Kidney capillary endothelial cell (primary cell): ENCODE measurements around the gene SORT1.
"Not testable (repeated sequence)": the region's sequence is repeated elsewhere in the genome, so short reads cannot be mapped to it uniquely, and the experiment has no call there.

Source experiments
- DNase-seq: peaks from one replicate; pipeline ENCODE4 v3.0.0-alpha.2; 2018; ENCODE audit warnings: low spot score

Gene SORT1

GRCh38 chr1:109338608-109339007, 59.1 kb downstream of the SORT1 start:
- DNase-seq, result no peak

GRCh38 chr1:109338091-109338490, 59.6 kb downstream of the SORT1 start:
- no peak for DNase-seq

GRCh38 chr1:109335091-109335490, 62.6 kb downstream of the SORT1 start:
- DNase-seq, result no peak

GRCh38 chr1:109331113-109331512, 66.6 kb downstream of the SORT1 start:
- DNase-seq, result no peak

- no peak for DNase-seq
Measured at GRCh38 chr1:109327285-109327684, 70.4 kb downstream of the SORT1 start.

GRCh38 chr1:109322974-109323373, 74.7 kb downstream of the SORT1 start:
- no peak for DNase-seq

GRCh38 chr1:109319114-109319513, 78.6 kb downstream of the SORT1 start:
- no peak for DNase-seq

DNA sequence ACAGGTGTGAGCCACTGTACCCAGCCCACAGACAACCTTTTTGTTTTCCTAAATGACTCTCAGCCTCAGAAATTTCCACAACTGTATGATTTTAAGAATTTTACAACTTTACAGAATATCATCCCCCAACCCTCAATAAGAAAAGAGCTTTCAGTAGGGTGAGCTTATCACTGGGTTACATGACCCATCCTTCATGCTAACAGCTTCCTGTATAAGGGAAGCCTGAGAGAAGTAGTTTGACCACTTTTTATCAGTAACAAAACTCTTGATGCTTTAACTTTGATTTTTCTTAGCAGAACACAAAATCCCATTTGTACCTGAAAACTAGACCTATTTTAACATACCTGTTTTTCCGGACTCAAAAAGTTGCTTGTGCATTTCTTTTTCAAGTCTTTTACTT, 81.2 kb downstream of the SORT1 start:
- DNase-seq, result no peak

DNA sequence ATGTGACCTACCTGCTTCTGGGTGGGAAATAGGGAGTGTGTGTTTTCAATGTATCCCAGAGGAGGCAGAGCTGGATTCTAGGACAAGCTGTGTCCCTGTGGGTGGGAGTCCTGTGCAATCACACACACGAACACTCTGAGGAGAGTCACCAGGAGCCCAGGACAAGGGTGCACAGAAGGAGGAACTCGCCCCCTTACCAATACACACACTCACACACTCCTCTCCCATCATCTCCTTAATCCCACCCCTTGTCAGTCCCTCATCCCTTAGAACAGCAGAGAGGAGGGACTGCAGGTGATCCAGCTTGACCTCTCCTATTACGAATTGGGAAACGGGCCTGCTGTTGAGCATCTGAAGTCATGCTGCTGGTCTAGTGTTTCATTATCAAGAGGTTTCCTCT, 82.4 kb downstream of the SORT1 start:
- DNase-seq, result no peak

DNA sequence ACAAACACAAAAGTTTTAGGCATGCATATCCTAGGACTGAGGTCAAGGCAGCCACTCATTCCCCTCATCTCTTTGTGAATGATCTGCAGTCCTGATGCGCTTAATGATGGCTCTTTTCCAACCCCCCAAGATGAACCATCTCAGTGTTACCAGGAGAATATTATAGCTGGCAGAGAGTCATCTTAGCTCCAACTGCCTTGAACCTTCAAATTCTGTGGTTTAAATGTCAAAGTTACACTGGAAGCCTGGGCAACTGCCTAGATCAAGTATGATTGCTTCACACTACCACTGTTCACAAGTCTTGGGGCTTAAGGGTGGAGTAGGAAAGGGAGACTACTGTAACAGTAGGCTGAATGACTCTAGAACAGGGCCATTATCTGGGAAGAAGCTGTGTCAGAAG, 82.9 kb downstream of the SORT1 start:
- DNase-seq, result no peak

- DNase-seq, result no peak
Measured at GRCh38 chr1:109312978-109313775, 84.5 kb downstream of the SORT1 start.

DNA sequence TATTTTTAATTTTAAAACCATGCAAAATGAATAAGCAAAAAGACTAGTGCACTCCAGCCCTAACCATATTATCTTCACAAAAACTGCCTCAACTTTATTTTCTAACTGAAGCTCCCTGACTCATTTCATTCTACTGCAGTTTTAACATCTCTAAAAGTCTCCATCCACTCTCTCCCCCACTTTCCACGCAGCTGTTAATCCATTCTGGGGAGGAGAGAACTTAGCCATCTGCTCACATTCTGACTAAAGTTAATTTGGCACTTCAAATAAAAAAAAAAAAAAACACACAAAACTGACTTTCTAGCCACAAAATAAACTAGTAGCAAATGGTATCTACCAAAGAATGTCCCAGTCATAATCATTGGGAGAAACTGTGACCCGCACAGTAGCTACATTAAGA, 85.5 kb downstream of the SORT1 start:
- no peak for DNase-seq

DNA sequence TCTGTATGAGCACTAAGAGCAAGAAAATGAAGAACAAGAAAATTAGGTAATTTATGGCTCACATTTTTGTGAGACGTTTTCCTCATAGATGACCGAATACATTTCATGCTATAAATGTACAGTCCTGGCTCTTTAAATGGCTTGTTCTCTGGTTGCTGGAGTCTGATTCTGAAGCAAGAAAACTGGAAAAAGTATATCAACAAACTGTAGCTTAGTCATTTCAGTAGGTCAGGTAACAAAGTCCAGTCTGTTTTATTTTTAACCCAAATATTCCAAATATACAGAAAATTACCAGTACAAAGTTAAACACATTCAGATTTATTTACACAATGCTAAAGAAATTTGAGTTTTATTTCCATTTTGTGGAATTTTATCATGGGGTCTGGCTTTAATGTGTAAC, 88.4 kb downstream of the SORT1 start:
- DNase-seq, result no peak

DNA sequence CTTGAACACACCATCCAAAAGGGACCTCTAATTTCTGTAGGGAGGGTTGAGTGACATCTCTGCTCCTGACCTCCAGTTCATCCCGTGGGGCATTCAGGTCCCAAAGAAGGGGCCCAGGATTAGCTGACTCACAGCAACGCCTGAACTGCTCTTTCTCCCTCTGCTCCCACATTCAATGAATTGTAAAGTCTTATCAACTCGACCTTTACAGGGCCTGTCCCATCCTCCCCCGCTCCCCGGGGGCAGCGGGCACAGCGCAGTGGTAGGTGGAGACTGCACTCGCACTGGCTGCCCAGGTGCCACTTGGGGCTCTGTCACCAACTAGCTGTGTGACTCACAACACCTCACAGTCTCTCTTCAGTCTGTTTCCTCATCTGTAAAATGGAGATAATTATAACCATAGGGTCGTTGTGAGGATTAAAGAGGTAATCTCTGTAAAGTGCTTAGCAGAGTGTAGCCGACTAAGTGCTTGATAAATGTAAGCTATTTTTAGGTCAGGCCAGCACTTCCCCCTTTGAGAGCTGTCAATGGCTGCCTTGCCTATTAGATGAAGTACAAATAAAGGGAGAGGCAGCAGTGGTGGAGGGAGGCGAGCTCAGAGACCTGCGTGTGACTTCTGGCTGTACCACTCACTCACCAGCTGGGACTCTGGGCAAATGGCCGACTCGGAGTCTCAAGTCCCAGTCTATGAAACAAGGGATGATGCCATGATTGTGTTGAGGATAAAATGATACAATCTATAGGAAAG, 90.3 kb downstream of the SORT1 start:
- DNase-seq, result no peak

GRCh38 chr1:109306832-109307273, 90.9 kb downstream of the SORT1 start, which contains the start of gene MYBPHL:
Gene MYBPHL (minus strand): TSS chr1:109307011. CDS start chr1:109306991, 20 bp downstream.
- DNase-seq, result no peak

DNA sequence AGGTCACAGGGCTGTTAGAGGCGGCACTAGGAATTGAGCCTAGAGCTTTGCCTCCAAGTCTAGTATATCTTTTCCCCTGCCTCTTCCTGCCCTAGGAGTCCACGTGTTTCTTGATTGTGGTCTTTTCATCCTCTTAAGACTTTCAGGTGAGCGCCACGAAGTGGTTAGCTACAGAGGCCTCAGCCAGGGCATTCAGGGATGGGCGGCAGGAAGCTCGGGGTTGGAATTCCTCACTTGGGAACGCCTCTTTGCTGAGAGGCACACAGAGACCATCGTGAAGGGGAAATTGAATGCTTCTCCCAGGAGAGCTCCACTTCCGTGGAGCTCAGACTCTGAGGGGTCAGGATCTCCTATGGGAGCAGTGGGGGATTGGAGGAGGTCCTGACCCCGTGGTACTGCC, 91.7 kb downstream of the SORT1 start:
- not testable (repeated sequence) for DNase-seq

DNA sequence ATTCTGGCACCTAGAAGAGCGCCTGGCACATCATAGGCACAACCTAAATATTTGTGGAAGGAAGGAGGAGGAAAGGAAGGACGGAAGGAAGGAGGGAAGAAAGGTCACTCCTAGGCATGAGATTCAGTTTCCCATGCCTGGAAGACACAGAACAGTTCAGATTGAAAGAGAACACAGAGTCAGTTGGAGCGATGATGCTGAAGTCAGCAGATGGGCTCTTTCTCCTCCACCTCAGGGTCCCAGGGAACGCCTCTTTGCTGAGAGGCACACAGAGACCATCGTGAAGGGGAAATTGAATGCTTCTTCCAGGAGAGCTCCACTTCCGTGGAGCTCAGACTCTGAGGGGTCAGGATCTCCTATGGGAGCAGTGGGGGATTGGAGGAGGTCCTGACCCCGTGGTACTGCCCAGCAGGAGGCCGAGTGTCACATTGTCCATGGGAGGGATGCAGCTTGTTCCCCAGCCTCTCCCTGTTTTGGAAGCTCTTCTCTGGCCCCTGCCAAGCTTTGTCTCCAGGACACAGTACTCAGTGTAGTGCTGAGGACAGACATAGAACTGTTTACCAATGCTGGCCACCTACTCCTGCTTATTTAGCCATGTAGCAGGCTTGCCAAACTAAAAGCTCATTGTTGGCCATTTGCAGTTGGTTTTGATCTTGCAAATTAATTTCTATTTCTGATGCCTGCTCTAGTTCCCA, 93.3 kb downstream of the SORT1 start:
- no peak for DNase-seq

- DNase-seq, result no peak
Measured at GRCh38 chr1:109301874-109302273, 95.8 kb downstream of the SORT1 start.

GRCh38 chr1:109300650-109301151, 97.0 kb downstream of the SORT1 start:
- no peak for DNase-seq

DNA sequence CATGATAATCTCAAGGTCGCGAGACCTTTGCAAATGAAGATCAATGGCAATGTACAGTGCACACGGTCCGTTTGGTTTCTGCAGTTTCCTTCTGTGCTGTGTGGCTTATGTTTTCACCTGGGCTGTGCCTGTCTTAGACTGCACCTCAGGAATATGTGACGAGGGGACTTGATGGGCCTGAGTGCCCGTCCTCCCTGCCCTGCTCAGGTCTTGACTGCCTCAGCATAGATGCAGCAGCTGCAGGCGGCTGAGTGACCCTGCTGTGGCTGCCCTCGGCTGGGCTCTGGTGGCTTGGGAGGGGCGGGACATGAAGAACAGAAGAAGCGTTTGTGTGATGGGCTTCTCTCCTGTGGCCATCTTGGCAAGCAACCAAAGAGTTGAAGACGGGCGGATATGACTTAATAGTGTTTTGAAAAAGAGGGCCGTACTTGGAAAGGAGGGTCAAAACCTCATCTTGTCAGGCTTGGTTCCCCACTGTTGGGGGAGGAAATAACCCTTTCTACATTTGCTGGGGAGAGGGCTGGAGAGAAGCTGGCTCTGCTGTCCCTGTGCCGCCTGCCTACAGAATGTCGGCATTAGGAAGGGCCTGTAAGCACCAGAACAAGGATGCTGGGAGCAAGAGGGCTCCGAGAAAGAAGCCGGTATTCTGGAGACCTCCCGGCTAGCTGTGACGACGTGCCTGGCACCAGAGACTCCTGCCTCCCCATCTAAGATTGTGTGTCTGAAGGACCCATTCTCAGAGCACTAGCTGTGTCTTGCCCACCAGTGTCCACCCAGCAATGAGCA, 98.0 kb downstream of the SORT1 start:
- DNase-seq, result peak; percentile 28

GRCh38 chr1:109298666-109299557, 98.8 kb downstream of the SORT1 start:
- peak; percentile 36 for DNase-seq
